T-helper 9 cell (primary cell): ENCODE results near the gene TMSB15B.
A peak's percentile ranks its signal among the peaks of the same experiment; 100 is the strongest.
"Not testable (repeated sequence)": the region's sequence is repeated elsewhere in the genome, so short reads cannot be mapped to it uniquely, and the experiment has no call there.

Experiments
- DNase-seq: peaks from one replicate; pipeline ENCODE4 v3.0.0-alpha.2; 2020
- total RNA-seq, 2 donors: gene quantifications; one replicate each; lab custom pipeline; 2026; lab: John Stamatoyannopoulos, UW

TMSB15B gene
- total RNA-seq = 0.84 to 1.9 reads per million in 2 donors

DNA sequence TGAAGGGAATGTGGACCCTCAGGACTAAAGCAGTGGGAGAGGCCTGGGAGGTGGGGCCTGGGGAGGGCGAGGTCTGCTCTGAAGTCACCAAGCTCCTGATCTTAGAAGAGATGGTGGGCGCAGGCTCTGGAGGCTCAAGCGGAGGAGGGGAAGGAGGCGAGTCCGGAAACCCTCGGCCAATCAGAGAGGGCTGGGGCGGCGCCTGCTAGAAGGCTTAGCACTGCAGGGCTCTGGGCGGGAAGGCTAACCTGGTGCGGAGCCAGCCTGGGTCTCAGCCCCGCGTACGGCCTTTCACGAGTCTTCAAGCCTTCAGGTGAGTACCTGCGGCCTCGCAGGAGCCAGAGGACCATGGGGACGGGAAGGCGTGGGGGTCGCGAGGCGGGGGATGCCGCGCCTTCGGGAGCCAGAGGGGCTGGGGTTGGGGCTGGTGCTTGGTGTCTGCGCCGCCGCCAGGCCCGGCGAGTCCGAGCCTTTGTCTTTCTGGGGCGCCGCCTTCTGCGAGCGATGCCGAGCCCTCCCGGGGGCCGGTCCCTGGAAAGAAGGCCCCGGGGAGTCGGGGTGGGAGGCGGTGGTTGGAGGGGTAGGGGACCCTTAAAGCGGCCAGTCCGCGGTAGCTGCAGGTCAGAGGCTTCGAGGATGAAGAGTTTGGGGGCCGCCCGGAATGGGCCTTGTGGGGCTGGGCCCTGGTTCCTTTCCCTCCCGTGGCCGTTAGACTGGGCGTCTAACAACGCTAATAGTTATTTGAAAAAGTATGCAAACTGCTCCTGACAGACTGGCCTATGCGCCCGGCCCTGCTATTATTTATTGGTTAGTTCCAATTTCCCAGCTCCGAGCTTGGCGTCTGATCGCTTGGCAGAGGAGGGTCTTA, at the start of gene TMSB15B:
TMSB15B (plus strand) TSS at position 217 of the 868 bp plus-strand sequence.
- not testable (repeated sequence) for DNase-seq

GRCh38 chrX:103913356-103914020, 48.9 kb upstream of the TMSB15B start:
- DNase-seq = no peak

DNA sequence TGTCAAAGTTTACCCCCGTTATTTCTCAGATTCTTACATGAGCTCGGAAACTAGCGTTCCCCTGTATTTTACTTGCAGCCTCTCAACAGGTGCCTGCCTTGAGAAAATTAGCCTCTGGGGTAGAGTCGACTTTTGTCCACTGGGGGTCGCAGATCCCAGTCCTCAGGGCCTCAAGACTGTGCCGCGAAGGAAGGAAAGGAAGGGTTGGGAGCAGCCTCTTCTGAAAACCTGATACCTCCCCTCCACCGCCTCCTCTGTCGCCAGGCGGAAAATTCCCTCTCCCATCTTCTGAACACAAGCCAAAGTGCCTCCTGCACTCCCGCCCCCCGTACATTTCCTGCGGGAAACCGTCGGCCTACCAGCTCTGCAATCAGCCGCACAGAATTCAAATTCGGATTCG, 44.4 kb upstream of the TMSB15B start:
- DNase-seq = peak; percentile 26

- peak; percentile 47 for DNase-seq
Observed at GRCh38 chrX:103918571-103919269, 43.7 kb upstream of the TMSB15B start.

- DNase-seq = no peak
Observed at GRCh38 chrX:103919270-103919637, 43.2 kb upstream of the TMSB15B start.

DNA sequence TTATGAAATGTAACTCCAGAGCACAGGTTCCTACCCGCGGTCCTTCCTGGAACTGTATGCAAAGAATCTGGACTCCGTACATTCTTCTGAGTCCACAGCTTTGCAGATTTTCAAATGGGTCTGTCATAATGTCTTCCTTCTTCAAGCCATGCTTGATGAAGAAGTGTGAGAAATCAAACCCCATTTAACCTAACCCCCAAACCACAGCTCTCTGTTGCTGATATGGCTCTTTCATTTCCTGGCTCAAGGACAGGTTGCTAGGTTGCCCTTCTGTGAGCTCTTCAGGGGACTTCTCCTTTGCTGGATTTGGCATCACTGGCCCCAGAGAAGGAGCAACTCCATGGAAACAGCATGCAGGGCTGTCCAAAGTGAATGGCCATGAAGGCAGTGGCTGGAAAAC, 41.9 kb upstream of the TMSB15B start:
- DNase-seq = not testable (repeated sequence)

DNA sequence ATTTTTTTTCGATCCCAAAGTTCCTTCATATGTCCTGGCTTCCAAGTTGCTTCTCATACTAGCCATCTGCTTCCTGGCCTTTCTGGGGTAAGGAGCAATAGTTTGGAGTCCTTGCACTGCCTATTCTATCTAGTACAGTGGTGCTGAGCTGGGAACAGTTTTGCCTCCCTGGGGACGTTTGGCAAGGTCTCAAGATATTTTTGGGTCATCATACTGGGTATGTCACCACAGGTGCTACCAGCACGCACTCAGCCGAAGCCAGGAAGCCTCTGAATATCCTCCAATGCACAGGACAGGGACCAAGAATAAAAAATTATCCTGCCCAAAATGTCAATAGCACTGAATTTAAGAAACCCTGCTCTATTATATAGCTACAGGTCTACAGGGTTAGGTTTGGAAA, 35.4 kb upstream of the TMSB15B start:
- DNase-seq = no peak

DNA sequence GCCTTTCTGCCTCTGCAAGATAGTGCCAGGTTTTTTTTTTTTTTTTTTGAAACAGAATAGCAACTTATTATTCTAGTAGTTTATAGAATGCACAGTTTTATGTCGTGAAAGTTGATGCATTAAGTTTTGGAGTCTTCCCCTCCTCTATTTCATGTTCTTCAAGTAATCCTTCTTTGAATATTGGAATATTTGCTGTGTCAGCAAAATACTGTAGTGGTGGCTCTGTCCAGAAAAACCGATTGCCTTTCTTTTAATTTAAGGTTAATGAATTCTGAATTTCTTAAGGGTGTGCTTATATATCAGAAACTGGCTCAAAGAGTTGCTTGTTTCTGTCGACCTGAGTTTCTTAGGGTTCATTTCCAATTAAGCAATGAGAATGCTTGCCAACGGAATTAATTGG, 34.8 kb upstream of the TMSB15B start:
- no peak for DNase-seq

GRCh38 chrX:103932133-103932532, 30.3 kb upstream of the TMSB15B start:
- no peak for DNase-seq

GRCh38 chrX:103940257-103940656, 22.2 kb upstream of the TMSB15B start:
- not testable (repeated sequence) for DNase-seq

DNA sequence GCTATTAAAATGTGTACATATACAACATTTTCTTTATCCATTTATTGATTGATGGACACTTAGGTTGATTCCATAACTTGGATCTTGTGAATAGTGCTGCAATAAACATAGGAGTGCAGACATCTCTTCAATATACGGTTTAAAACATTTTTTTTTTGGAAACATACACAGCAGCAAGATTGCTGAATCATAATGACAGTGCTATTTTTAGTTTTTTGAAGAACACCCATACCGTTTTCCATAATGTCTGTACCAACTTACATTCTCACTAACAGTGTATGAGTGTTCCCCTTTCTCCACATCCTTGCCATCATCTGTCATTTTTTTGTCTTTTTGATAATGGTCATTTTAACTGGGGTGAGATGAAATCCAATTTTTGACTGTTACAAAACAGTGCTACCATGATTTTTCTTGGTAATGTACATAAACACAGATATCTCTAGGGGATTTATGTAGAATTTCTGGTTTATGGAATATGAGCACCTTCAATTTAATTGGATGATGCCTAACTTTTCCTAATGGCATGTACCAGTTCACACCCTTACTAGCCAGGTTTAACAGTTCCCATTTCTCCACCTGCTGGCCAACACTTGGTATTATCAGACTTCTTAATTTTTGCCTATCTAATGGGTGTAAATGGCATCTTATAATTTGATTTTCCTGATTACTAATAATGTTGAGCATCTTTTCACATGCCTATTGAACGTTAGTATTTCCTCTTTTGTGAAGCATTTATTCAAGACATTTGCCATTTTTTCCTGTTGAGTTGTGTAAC, 21.0 kb upstream of the TMSB15B start:
- no peak for DNase-seq

DNA sequence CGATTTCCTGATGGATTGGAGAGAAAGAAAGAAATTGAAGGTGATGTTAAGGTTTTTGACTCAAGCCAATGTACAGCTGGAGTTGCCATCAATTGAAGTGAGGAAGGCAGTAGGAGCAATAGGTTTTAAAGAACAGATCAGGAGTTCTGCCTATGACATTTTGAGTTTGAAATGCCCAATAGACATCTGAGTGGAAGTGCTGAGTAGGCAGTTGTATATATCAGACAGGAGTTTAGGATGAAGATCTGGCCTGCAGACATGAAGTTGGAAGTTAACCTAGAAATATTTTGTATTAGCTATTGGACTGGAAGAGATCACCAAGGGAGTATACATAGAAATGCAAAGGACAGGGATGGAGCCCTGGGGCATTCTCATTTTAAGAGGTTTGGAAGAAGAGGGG, 12.9 kb upstream of the TMSB15B start:
- DNase-seq = no peak

DNA sequence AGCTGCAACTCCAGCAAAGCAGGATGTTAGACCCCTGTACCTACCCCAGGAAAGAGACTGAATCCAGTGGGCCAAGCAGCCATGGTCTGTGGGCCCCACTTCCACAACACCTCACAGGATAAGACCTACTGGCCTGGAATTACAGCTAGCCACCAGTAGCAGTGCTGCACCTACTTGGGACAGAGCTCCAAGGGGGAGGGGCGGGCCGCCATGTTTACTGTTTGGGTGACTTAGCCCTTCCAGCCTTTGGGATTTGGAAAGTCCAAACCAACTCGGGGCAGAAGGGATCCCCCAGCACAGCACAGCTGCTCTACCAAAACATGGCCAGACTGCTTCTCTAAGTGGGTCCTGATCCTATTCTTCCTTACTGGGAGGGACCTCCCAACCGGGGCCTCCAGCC, 9.1 kb upstream of the TMSB15B start:
- DNase-seq = no peak

GRCh38 chrX:103954259-103954658, 8.2 kb upstream of the TMSB15B start:
- DNase-seq = no peak

GRCh38 chrX:103960599-103960998, 1.8 kb upstream of the TMSB15B start:
- DNase-seq = not testable (repeated sequence)

DNA sequence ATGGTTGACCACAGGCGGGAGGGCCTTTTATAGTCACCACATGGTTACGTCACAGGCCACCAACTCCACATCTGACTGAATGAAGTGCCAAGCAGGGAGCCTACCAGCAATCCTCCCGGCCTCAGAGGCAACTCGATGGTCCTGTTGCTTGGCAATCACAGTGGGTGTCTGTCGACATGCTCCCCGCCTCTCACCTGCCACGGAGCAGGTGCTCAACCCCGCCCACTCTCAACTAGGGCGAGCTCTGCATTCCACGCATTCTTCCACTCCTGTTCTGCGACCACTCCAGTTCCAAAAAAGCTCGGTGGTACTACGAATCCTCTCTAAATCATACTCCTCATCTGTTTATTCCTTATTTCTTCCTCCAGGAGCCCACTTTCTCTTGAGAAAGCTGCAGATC, 21.1 kb downstream of the TMSB15B start:
- DNase-seq = not testable (repeated sequence)

DNA sequence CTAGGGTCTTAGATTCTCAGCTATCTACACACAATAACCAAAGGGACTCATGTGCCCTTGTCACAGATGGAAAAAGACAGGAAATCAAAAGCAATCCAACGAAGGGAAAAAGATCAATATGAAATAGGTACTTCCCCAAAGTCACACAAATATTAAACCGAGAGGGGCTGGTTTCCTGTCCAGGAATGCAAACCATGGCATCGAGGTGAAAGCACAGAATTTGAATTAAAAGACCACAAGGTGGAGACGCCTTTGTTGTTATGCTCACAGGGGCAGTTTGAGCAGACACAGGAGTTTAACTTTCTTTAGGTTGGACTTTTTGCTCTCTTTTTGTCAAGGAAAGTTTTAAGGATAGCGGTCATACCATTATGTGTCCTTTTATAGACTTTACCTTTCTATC, 36.8 kb downstream of the TMSB15B start:
- no peak for DNase-seq

DNA sequence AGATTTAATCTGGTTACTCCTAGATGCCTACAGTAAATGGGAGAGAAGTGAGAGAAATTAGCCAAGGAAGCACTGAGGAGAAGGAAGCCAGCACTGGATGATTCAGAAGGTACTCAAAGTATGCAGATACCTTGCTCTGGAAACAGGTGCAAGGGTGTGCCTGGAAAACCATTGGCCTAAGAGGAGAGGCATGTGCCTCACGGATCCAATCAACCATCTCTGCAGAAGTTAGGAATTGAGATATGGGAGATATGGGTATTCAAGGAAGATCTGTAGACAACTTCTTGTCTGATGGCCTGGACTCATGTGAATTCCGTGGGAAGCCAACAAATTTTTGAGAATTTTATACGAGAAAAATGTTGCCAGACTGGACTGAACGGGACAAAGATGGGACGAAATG, 46.4 kb downstream of the TMSB15B start:
- no peak for DNase-seq

DNA sequence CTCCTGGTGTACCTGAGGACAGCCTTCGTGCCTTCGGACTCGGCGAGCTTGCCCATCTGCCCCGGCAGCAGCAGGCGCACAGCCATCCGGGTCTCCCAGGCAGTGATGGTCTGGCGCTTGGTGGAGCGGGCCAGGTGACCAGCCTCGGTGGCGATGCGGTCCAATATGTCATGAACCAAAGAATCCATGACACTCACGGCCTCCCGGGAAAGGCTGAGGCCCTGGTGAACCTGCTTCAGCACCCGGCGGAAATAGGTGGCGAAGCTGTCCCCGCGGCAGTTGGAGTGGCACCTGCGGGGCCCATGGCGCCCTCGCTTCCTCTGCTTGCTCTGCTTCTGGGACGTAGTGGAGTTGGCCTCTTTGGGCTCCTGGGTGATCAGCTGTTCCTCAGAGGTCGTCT, 50.7 kb downstream of the TMSB15B start:
- DNase-seq = no peak

DNA sequence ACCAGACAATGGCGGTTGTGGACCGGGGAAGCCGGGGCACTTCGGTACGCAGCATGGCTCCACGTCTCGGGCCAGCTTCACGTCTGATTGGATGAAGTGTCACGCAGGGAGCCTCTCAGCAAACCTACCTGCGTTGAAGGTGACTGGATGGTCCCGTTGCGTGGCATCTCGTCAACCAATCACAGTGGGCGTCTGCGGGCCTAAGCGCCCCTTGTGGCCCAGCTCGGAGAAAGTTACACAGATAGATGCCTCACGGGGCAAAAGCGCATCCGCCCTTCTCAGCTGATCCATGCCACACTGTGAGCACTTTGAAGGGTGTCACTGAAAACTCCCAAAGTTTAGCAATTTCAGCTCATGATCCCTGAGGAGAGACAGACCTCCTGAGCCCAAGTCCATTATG, 51.2 kb downstream of the TMSB15B start, which contains the start of gene H2BW1:
H2BW1 (minus strand) TSS at position 103 of the 400 bp plus-strand sequence. CDS start 132 bp downstream, outside the sequence.
- no peak for DNase-seq

GRCh38 chrX:104015576-104015975, 53.1 kb downstream of the TMSB15B start:
- not testable (repeated sequence) for DNase-seq
